ENCODE data around the gene METRN.

The METRN gene

DNA sequence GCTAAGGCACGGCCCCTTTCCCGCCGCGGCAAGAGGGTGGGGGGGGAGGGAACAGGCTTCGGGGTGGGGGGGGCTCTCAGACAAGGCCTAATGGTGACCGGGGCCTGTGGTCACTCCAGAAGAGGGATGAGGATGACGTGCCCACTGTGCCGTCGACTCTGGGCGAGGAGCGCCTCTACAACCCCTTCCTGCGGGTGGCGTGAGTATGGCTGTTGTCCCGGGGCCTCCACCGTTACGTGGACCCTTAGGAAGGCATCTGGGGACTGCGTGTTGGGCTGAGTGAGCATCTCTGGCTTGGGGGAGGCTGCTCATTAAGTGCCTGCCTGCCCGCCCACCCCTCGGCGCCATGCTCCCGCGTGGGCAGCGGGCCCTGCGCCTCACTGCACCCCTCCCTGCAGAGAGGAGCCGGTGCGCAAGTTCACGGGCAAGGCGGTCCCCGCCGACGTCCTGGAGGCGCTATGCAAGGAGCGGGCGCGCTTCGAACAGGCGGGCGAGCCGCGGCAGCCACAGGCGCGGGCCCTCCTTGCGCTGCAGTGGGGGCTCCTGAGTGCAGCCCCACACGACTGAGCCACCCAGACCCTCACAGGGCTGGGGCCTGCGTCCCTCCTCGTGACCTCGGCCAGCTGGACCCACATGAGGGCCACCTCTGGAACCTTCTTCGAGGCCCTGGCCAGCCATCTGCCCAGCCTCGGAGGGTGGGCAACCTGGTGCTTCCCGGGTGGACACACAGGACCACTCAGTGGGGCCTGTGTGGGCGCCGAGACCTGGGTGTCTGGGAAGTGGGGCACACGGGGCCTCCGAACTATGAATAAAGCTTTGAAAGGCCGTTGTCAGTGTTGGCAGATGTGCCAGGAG lies 14.2 kb downstream of the METRN start:
- Histone ChIP-seq H3K4me1 (ENCODE audit: control insufficient read depth, insufficient read depth, low read length) (peaks cover 6% of the 10 kb centered on the region), H3K9me3 (ENCODE audit: control insufficient read depth, low read length) (no peaks in the 10 kb centered on the region), H3K9ac (ENCODE audit: low read length) (no peak overlapping the region), H3K36me3 (ENCODE audit: control insufficient read depth, insufficient read depth, low read length, severe bottlenecking) (peaks cover 13% of the 10 kb centered on the region), H3K4me3 (ENCODE audit: low read length) (peak overlapping the region; percentile 68), H3K27me3 (replicated peaks; ENCODE audit: control insufficient read depth, insufficient read depth, low read length) (no peaks in the 10 kb centered on the region)
- DNase-seq (ENCODE audit: low read depth) = no peak

DNA sequence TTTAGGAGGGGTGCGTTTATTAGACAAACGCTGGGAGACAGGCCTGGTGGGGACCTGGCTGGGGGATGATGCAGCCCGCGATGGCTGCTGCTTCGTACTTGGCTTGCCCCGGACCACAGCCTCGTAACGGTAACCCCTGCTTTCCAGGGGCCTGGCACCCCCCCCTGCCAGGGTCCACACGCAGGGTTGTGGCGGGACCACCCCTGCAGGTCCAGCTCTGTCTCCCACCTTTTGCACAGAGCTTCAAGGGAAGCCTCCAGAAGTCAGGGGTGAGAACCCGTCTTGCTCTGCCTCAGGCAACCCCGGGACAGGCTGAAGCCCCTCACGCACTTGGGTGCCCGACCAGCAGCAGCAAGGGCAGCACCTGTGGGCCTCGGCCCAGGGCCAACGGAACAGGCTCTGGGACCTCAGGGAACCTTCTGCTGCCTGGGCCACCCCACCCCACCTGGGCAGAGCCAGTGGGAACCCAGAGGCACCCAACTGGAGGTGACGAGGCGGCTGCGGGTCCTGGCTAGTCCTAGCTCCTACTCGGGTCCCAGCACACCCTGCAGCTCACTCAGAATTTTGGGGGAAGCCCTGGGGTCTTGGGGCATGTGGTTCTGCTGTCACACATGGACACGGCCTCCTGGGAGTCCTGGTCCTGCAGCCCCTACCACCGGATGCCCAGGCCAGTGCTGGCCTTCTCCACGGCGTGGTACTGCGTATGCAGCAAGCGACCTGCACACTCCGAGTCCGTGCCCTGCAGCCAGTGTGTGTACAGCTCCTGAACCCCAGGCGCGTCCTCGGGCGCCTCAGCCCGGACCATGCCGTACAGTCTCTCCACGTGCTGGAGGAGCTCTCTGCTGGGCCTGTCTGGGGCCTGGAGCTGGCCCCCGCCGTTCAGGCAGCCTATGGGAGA lies 15.1 kb downstream of the METRN start:
- Histone ChIP-seq H3K4me1 (ENCODE audit: control insufficient read depth, insufficient read depth, low read length) (peaks cover 6% of the 10 kb centered on the region), H3K9ac (ENCODE audit: low read length) (no peak overlapping the region), H3K9me3 (ENCODE audit: control insufficient read depth, low read length) (no peaks in the 10 kb centered on the region), H3K4me3 (ENCODE audit: low read length) (no peak overlapping the region), H3K36me3 (ENCODE audit: control insufficient read depth, insufficient read depth, low read length, severe bottlenecking) (peaks cover 21% of the 10 kb centered on the region), H3K27me3 (replicated peaks; ENCODE audit: control insufficient read depth, insufficient read depth, low read length) (no peaks in the 10 kb centered on the region)
- DNase-seq (ENCODE audit: low read depth) = no peak

DNA sequence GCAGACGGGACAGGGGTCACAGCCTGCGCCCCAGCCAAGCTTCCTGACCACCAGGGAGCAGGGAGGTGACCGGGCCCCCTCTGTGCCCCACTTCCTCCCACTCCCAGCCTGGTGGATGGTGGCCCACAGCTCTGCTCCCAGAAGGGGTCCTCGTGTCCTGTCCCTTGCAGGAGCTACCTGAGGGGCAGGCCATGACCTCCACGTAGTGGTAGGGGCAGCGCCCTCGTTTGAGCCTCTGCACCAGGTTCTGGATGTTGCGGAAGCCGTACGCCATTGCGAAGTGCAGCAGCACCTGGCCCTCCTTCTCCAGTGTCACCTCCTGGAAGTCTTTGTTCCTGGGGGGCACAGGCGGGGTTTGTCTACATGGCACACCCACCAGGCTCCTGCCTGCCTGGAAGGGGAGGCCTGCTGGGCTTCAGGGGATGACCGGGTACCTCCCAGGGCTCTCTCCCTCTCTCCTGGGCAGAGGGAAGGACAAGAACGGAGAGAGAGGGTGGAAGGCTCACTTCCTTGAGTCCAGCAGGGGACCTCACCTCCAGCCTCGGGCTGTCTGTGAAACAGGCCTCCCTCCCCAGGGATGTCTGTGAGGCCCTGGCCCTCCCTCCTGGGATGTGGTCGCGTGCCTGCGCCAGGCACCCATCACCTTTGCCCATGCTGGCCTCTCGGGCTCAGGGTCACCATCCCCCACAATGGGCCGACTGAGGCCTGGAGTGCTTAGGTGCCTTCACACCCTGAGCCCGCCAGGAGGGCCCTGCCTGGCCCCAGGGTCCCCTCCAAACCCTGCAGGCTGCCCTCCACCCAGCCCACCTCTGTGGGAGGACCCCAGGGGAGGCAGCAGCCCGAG lies 16.0 kb downstream of the METRN start:
- H3K4me3 ChIP-seq (ENCODE audit: low read length) = no peak overlapping the region
- no peak overlapping the region for H3K9ac ChIP-seq (ENCODE audit: low read length)
- H3K4me1 ChIP-seq (ENCODE audit: control insufficient read depth, insufficient read depth, low read length) = peaks cover 6% of the 10 kb centered on the region
- peaks cover 30% of the 10 kb centered on the region for H3K36me3 ChIP-seq (ENCODE audit: control insufficient read depth, insufficient read depth, low read length, severe bottlenecking)
- no peak for DNase-seq (ENCODE audit: low read depth)
- H3K27me3 ChIP-seq (replicated peaks; ENCODE audit: control insufficient read depth, insufficient read depth, low read length) = no peaks in the 10 kb centered on the region
- no peaks in the 10 kb centered on the region for H3K9me3 ChIP-seq (ENCODE audit: control insufficient read depth, low read length)

DNA sequence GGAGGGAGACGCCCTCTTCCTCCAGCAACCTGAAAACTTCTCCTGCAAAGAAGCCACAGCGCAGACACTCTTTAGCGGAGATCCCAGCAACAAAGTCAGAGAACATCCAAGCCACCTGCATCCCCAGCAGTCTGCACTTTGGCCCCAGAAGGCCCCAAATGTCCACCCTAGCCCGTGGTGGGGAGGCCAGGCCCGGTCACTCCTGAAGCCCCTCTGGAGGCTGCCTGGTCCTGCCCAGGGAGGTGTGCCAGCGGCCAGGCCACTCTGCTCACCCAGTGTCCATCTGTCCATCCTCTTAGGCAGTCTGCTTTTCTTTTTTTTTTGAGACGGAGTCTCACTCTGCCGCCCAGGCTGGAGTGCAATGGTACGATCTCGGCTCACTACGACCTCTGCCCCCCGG lies 17.4 kb downstream of the METRN start:
- no peaks in the 10 kb centered on the region for H3K27me3 ChIP-seq (replicated peaks; ENCODE audit: control insufficient read depth, insufficient read depth, low read length)
- H3K9ac ChIP-seq (ENCODE audit: low read length) = no peak overlapping the region
- no peak for DNase-seq (ENCODE audit: low read depth)
- peaks cover 4% of the 10 kb centered on the region for H3K4me1 ChIP-seq (ENCODE audit: control insufficient read depth, insufficient read depth, low read length)
- peaks cover 44% of the 10 kb centered on the region for H3K36me3 ChIP-seq (ENCODE audit: control insufficient read depth, insufficient read depth, low read length, severe bottlenecking)
- H3K4me3 ChIP-seq (ENCODE audit: low read length) = no peak overlapping the region
- H3K9me3 ChIP-seq (ENCODE audit: control insufficient read depth, low read length) = no peaks in the 10 kb centered on the region

DNA sequence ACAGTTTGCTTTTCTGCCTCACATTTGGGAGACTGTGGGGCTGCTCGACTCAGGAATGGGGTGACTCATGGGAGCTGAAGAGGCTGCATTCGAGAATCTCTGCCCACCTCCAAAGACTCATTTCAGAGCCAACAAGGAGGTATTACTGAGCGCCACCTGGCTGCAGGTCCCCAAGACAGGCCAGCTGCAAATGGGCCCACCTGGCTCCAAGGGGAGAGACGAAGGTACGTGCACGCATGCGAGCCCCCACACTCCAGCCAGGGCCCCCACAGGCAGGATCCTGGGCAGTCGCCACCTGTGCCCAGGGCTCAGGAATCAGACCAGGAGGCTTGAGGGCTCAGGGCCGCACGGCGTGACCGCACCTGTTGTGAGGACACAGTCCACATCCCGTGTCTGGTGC lies 18.0 kb downstream of the METRN start:
- DNase-seq (ENCODE audit: low read depth) = no peak
- no peaks in the 10 kb centered on the region for H3K9me3 ChIP-seq (ENCODE audit: control insufficient read depth, low read length)
- no peaks in the 10 kb centered on the region for H3K27me3 ChIP-seq (replicated peaks; ENCODE audit: control insufficient read depth, insufficient read depth, low read length)
- H3K4me1 ChIP-seq (ENCODE audit: control insufficient read depth, insufficient read depth, low read length) = peaks cover 3% of the 10 kb centered on the region
- no peak overlapping the region for H3K4me3 ChIP-seq (ENCODE audit: low read length)
- H3K9ac ChIP-seq (ENCODE audit: low read length) = no peak overlapping the region
- H3K36me3 ChIP-seq (ENCODE audit: control insufficient read depth, insufficient read depth, low read length, severe bottlenecking) = peaks cover 46% of the 10 kb centered on the region

DNA sequence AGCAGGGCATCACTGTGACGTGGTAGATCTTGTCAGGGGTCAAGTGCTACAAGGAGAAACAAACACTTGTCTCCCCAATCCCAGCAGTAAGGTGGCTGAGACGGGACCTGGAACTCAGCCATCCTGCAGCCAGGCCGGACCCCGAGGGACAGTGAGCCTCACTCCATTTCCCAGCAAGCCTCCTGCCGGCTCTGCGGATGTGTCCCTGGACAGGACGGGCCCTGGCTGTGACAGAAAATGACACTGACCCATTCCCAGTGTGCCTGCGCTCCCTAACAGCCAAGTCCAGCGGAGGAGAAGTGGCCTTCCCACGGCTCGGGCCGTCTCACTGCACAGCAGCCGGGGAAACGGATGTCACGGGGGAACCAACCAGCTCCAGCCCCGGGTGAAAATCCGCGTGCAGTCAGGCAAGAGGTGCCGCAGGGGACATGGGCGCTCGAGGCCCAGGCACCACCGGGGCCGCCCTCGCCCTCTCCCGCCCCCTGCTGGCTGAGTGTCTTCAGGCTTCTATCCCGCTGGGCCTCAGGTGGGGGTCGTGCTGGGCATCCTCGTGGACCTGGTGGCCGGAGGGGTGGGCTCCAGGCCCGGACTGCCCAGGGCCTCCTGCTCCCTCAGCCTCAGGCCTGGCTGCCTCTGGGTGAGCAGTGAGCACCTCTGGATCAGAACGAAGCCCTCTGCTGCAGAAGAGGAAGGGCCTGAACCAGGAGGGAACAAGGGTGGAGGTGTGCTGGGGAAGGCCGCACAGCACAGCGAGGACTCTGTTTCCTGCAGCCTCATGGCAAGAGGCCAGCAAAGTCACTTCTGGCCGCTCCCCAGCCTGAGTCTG lies 18.7 kb downstream of the METRN start:
- Histone ChIP-seq H3K9me3 (ENCODE audit: control insufficient read depth, low read length) (no peaks in the 10 kb centered on the region), H3K36me3 (ENCODE audit: control insufficient read depth, insufficient read depth, low read length, severe bottlenecking) (peaks cover 46% of the 10 kb centered on the region), H3K9ac (ENCODE audit: low read length) (no peak overlapping the region), H3K4me1 (ENCODE audit: control insufficient read depth, insufficient read depth, low read length) (peaks cover under 1% of the 10 kb centered on the region), H3K4me3 (ENCODE audit: low read length) (no peak overlapping the region), H3K27me3 (replicated peaks; ENCODE audit: control insufficient read depth, insufficient read depth, low read length) (no peaks in the 10 kb centered on the region)
- no peak for DNase-seq (ENCODE audit: low read depth)

DNA sequence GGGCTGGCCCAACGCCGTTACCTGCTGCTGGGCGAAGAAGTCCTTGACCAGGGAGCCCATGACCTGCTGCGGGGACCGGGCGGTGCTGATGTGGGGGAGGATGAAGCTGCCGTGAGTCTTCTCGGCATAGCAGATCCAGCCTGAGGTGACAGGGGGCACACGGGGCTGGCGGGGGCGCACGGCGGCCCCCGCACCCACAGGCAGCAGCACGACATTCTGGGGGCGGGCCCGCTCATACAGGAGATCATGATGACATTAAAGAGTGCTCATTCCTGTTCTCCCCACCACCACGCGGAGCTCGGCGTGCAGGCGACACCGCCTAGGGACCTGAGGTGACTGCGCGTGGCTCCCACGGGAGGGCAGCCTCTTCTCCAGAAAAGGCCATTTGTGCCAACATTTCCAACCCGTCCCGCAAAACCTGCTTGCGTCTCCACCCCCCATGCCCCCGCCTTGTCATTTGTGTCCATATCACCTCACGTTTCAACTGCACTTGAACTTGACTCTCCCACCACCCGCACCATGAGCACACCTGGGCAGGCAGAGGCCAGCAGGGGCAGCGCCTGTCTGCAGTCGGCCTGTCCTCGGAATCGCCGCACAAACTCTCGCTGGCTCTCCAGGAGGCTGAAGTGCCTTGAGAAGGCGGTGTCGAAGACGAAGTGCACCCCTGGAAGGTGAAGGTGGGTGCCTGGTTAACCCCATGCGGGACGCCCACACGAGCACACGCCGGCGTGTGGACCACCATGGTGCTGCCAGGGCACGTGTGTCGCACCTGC lies 19.5 kb downstream of the METRN start:
- Histone ChIP-seq H3K36me3 (ENCODE audit: control insufficient read depth, insufficient read depth, low read length, severe bottlenecking) (peaks cover 46% of the 10 kb centered on the region), H3K9ac (ENCODE audit: low read length) (no peak overlapping the region), H3K4me1 (ENCODE audit: control insufficient read depth, insufficient read depth, low read length) (no peaks in the 10 kb centered on the region), H3K9me3 (ENCODE audit: control insufficient read depth, low read length) (no peaks in the 10 kb centered on the region), H3K4me3 (ENCODE audit: low read length) (no peak overlapping the region), H3K27me3 (replicated peaks; ENCODE audit: control insufficient read depth, insufficient read depth, low read length) (no peaks in the 10 kb centered on the region)
- DNase-seq (ENCODE audit: low read depth) = no peak

DNA sequence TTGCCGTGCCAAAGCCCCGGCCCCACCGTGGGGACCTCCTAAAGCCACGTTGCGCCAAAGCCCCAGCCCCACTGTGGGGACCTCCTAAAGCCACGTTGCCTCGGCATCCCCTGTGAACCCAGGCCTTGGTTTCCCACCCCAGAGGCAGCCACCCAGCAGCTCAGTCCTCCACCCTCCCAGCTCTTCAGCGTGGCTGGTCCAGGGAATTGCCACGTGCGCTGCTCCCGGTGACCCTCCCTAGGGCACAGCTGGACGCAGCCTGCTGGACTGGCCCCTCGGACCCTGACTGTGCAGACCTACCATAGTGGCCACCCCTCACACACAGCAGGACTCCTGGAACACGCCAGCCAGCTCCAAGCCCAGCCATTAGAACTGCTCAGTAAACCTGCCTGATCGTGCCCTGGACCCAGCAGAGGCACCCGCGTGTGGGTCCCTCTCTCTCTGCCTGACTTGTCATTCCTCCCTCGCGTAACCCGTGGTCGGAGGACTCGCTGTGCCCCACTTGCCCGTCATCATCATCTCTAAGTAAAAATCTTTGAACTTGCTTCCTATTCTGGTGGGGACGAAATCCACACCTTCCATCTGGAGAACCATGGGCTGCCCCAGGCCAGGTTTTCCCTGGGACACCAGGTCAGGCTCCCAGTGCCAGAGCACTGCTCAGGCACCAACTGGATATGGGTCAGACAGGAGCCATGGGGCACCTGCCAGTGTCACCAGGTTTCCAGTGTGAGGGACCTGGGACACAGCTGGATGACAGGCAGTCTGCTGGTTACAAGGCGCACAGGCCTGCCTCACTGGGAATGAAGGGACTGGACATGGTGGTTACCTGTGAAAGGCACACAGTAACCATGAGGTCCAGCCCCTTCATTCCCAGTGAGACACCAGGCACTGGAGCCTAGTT lies 20.3 kb downstream of the METRN start:
- Histone ChIP-seq H3K36me3 (ENCODE audit: control insufficient read depth, insufficient read depth, low read length, severe bottlenecking) (peaks cover 46% of the 10 kb centered on the region), H3K4me1 (ENCODE audit: control insufficient read depth, insufficient read depth, low read length) (peaks cover 7% of the 10 kb centered on the region), H3K9me3 (ENCODE audit: control insufficient read depth, low read length) (no peaks in the 10 kb centered on the region), H3K4me3 (ENCODE audit: low read length) (no peak overlapping the region), H3K27me3 (replicated peaks; ENCODE audit: control insufficient read depth, insufficient read depth, low read length) (no peaks in the 10 kb centered on the region), H3K9ac (ENCODE audit: low read length) (no peak overlapping the region)
- DNase-seq (ENCODE audit: low read depth) = no peak

DNA sequence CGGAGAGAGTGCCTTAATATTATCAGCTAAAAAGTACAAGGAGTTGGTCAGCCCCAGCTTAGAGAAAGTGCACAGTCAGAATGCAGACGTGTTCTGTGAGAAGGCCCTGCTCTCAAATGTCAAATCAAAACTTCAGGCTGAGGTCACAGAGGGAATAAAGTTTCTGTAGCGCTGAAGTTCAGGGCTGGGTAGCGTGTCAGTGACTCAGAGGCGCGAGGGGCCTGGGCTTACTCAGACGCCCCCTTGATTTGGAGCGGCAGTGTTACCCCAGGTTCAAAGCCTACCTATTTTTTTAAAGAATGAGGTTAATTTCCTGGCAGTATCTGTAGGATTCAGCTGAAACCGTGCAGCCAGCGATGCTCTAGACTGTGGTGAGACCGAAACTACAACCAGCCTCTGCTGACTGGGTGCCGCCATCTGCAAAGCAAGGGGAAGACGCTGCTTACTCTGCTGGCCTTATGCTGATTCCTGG lies 21.1 kb downstream of the METRN start:
- Histone ChIP-seq H3K4me1 (ENCODE audit: control insufficient read depth, insufficient read depth, low read length) (peaks cover 7% of the 10 kb centered on the region), H3K36me3 (ENCODE audit: control insufficient read depth, insufficient read depth, low read length, severe bottlenecking) (peaks cover 46% of the 10 kb centered on the region), H3K9ac (ENCODE audit: low read length) (no peak overlapping the region), H3K4me3 (ENCODE audit: low read length) (no peak overlapping the region), H3K27me3 (replicated peaks; ENCODE audit: control insufficient read depth, insufficient read depth, low read length) (no peaks in the 10 kb centered on the region), H3K9me3 (ENCODE audit: control insufficient read depth, low read length) (no peaks in the 10 kb centered on the region)
- DNase-seq (ENCODE audit: low read depth) = no peak
